HepG2 (cell line): ENCODE measurements around the gene FNIP2.
"Not testable (repeated sequence)": the region's sequence is repeated elsewhere in the genome, so short reads cannot be mapped to it uniquely, and the experiment has no call there.

Experiments
- MEF2D ChIP-seq: sonication (generic); formaldehyde crosslinking; IDR thresholded peaks from 2 replicates; pipeline ENCODE4 v1.5.1; 2020; ENCODE audit warnings: mild to moderate bottlenecking, missing genetic modification reagents
- POLR2A ChIP-seq, 2 experiments: IDR thresholded peaks; 2 replicates each; pipeline ENCODE4 v1.6.1; 2011; ENCODE audit warnings: low read depth in 2 of 2, low read length in 2 of 2, mild to moderate bottlenecking in 1 of 2, moderate library complexity in 1 of 2; ENCODE audit not compliant: insufficient read depth in 1 of 2
- ZNF224 ChIP-seq: sonication (generic); formaldehyde crosslinking; IDR thresholded peaks from 2 replicates; pipeline ENCODE4 v1.5.0; 2020; ENCODE audit warnings: mild to moderate bottlenecking, missing genetic modification reagents
- ZNF776 ChIP-seq: sonication (generic); formaldehyde crosslinking; IDR thresholded peaks from 2 replicates; pipeline ENCODE4 v1.4.0; 2020; ENCODE audit warnings: mild to moderate bottlenecking, missing genetic modification reagents
- ZNF780A ChIP-seq: sonication (generic); formaldehyde crosslinking; IDR thresholded peaks from 2 replicates; pipeline ENCODE4 v1.8.0; 2022; ENCODE audit warnings: mild to moderate bottlenecking, missing genetic modification reagents, moderate library complexity
- TF ChIP-seq, protein P1 (sequence below): sonication (generic); formaldehyde crosslinking; IDR thresholded peaks from 2 replicates; pipeline ENCODE4 v1.5.0; 2020; ENCODE audit warnings: mild to moderate bottlenecking, missing genetic modification reagents, moderate library complexity

GRCh38 chr4:158896577-158897238, 127.9 kb downstream of the FNIP2 start:
- not testable (repeated sequence) for TF ChIP-seq ZNF776 (CRISPR knock-in tag); ZNF224 (CRISPR knock-in tag); MEF2D (CRISPR knock-in tag); POLR2A (IDR thresholded peaks at IDR 0.05; ENCODE audit: insufficient read depth in 1 of 2, low read depth in 2 of 2, low read length in 2 of 2); ZNF780A (CRISPR knock-in tag)
- TF ChIP-seq, protein P1, sequence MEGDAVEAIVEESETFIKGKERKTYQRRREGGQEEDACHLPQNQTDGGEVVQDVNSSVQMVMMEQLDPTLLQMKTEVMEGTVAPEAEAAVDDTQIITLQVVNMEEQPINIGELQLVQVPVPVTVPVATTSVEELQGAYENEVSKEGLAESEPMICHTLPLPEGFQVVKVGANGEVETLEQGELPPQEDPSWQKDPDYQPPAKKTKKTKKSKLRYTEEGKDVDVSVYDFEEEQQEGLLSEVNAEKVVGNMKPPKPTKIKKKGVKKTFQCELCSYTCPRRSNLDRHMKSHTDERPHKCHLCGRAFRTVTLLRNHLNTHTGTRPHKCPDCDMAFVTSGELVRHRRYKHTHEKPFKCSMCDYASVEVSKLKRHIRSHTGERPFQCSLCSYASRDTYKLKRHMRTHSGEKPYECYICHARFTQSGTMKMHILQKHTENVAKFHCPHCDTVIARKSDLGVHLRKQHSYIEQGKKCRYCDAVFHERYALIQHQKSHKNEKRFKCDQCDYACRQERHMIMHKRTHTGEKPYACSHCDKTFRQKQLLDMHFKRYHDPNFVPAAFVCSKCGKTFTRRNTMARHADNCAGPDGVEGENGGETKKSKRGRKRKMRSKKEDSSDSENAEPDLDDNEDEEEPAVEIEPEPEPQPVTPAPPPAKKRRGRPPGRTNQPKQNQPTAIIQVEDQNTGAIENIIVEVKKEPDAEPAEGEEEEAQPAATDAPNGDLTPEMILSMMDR (CRISPR knock-in tag) = not testable (repeated sequence)
